Measurements from ENCODE around the gene CACNA1I.

Gene CACNA1I

DNA sequence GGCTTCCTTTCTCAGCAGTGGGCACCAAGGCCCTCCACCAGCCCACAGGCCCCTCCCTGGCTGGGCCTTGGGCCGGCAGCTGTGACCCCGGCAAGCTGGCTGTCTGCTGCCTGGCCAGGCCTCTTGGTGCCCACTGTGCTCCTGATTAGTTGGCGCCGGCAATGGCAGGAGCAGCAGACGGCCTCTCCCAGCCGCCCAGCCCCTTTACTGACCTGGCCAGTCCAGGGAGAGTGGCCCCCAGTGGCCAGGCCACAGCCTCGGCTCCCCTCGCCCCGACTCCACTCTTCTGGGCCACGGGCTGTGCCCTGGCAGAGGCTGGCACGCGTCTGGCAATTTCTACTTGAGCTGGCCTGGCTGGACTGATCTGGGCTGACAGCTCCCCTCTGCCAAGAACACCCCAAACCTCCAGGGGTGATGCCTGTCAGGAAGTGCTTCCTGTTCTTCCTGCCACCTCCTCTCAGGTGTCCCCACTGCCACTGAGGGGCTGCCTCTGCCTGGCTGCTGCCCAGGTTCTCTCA, 58.1 kb downstream of the CACNA1I start:
- H3K36me3 Mint-ChIP-seq (ENCODE audit: low read depth): no peaks in the 10 kb centered on the region
- H3K4me1 Mint-ChIP-seq (ENCODE audit: low read depth): peaks cover 8% of the 10 kb centered on the region
- H3K27me3 Mint-ChIP-seq (ENCODE audit: low read depth): peaks cover 4% of the 10 kb centered on the region
- H3K27ac Mint-ChIP-seq: no peak overlapping the region
- no peaks in the 10 kb centered on the region for H3K9me3 Mint-ChIP-seq
- no peak overlapping the region for H3K4me3 Mint-ChIP-seq

- Mint-ChIP-seq H3K4me1 (ENCODE audit: low read depth) (peaks cover 12% of the 10 kb centered on the region), H3K9me3 (no peaks in the 10 kb centered on the region), H3K4me3 (no peak overlapping the region), H3K36me3 (ENCODE audit: low read depth) (no peaks in the 10 kb centered on the region), H3K27ac (no peak overlapping the region), H3K27me3 (ENCODE audit: low read depth) (peaks cover 4% of the 10 kb centered on the region)
Observed at GRCh38 chr22:39629851-39630250, 59.3 kb downstream of the CACNA1I start.

GRCh38 chr22:39630721-39631120, 60.2 kb downstream of the CACNA1I start:
- Mint-ChIP-seq H3K27me3 (ENCODE audit: low read depth) (peaks cover 4% of the 10 kb centered on the region), H3K4me1 (ENCODE audit: low read depth) (peaks cover 12% of the 10 kb centered on the region), H3K27ac (no peak overlapping the region), H3K9me3 (no peaks in the 10 kb centered on the region), H3K4me3 (no peak overlapping the region), H3K36me3 (ENCODE audit: low read depth) (no peaks in the 10 kb centered on the region)

- Mint-ChIP-seq H3K36me3 (ENCODE audit: low read depth) (no peaks in the 10 kb centered on the region), H3K27me3 (ENCODE audit: low read depth) (no peaks in the 10 kb centered on the region), H3K4me1 (ENCODE audit: low read depth) (peaks cover 12% of the 10 kb centered on the region), H3K4me3 (no peak overlapping the region), H3K9me3 (no peaks in the 10 kb centered on the region), H3K27ac (no peak overlapping the region)
Observed at GRCh38 chr22:39631381-39632286, 61.1 kb downstream of the CACNA1I start.

- Mint-ChIP-seq H3K9me3 (no peaks in the 10 kb centered on the region), H3K27me3 (ENCODE audit: low read depth) (peaks cover 6% of the 10 kb centered on the region), H3K4me3 (no peak overlapping the region), H3K4me1 (ENCODE audit: low read depth) (peaks cover 12% of the 10 kb centered on the region), H3K27ac (no peak overlapping the region), H3K36me3 (ENCODE audit: low read depth) (no peaks in the 10 kb centered on the region)
Observed at GRCh38 chr22:39634530-39635405, 64.2 kb downstream of the CACNA1I start.

DNA sequence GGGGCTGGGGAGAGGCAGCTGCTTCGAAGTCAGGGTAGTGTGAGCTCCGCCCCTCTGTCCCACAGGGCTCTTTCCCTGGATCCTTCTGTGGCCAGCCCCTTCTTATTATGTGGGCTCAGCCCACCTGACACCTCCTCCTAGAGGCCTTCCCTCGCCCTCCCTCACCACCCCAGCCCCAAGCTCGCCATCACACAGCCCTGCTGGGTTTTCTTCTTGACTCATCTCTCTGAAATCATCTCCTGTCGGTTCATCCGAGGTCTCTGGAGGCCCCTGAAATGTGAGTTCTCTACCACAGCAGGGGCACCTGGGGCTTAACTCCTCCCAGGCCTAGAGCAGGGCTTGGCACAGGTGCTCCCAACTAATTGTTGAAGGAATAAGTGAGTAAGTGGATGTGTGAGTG, 65.2 kb downstream of the CACNA1I start:
- Mint-ChIP-seq H3K9me3 (no peaks in the 10 kb centered on the region), H3K36me3 (ENCODE audit: low read depth) (no peaks in the 10 kb centered on the region), H3K4me3 (no peak overlapping the region), H3K27me3 (ENCODE audit: low read depth) (peaks cover 12% of the 10 kb centered on the region), H3K27ac (no peak overlapping the region), H3K4me1 (ENCODE audit: low read depth) (peaks cover 8% of the 10 kb centered on the region)

DNA sequence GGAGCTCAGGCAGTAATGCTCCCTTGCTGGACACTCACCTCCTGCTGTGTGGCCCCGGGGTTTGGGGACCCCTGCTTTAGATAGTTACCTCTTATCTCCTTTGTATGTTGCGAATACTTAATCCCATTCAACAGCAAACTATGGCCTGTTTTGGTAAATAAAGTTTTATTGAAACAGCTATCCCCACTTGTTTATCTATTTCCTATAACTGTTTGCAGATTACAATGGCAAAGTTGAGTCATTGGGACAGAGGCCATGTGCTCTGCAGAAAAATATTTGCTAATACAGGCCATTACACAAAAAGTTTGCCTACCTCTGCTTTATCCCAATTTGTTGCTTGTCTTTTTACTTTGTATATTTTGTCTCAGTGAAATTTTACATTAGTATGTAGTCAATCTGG, 68.4 kb downstream of the CACNA1I start:
- Mint-ChIP-seq H3K9me3 (no peaks in the 10 kb centered on the region), H3K36me3 (ENCODE audit: low read depth) (no peaks in the 10 kb centered on the region), H3K4me1 (ENCODE audit: low read depth) (peaks cover 4% of the 10 kb centered on the region), H3K27me3 (ENCODE audit: low read depth) (peaks cover 19% of the 10 kb centered on the region), H3K27ac (no peak overlapping the region), H3K4me3 (no peak overlapping the region)

DNA sequence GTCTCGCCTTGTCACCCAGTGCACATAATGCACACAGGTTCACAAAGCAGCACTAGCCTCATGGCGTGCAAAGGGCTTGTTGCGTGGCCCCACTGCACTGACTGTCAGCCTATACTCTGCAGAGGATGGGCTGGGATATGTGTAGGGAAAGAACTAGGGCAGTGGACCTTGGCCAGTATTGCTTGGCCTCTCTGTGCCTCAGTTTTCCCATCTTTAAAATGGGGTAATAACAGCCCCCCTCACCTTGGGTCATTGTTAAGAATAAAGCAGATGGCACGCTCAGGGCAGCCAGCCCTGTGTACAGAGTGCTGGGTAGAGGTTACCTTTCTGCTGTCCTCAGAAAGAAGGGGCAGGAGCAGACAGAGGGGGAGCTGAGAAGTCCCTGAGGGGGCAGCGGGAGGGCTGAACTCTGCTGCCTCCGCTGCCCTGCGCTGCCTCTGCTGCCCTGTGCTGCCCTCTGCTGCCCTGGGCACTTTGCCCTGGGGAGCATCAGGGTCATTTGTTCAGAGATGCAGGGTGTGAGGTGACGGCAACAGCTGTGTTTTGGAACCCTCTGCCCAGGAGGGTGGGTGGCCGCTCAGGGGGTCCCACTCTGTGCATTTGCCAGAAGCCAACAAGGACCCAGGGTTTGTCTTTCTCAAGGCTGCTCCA, 71.2 kb downstream of the CACNA1I start:
- no peaks in the 10 kb centered on the region for H3K4me1 Mint-ChIP-seq (ENCODE audit: low read depth)
- H3K27me3 Mint-ChIP-seq (ENCODE audit: low read depth): peaks cover 19% of the 10 kb centered on the region
- H3K9me3 Mint-ChIP-seq: no peaks in the 10 kb centered on the region
- no peak overlapping the region for H3K27ac Mint-ChIP-seq
- H3K36me3 Mint-ChIP-seq (ENCODE audit: low read depth): no peaks in the 10 kb centered on the region
- no peak overlapping the region for H3K4me3 Mint-ChIP-seq

DNA sequence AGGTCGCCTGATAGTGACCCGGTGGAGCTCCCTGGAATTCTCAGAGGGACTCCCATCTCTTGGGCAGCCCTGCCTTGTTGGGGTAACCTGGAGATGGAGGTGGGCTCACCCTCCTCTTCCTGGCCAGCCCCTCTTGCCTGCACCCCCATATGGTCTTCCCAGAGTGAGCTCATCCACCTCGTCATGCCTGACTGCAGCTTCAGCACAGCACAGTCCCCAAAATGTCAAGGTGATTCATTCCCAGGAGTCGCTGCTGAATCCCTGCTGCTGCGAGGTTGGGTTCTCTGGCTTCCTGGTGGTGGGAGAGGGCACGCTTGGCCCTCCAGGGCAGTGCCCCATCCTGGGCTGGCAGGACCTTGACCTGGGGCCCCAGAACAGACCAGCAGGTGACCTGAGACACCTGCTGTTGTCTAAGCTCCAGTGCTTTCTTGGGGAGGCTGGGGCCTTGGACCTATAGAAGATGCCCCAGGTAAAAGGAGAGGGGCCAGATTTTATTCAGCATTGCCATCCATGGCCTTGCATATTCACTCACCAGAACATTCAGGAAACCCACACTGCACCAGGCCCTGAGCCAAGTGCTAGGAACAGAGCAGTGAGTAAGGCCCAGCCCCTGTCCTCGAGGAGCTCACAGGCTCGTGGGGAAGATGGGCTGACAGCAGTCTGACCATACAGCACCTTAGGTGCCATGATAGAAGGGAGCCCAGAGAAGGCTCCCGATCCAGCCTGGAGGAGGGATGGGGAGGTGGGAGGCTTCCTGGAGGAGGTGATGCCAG, 72.9 kb downstream of the CACNA1I start:
- H3K36me3 Mint-ChIP-seq (ENCODE audit: low read depth): no peaks in the 10 kb centered on the region
- no peaks in the 10 kb centered on the region for H3K9me3 Mint-ChIP-seq
- H3K4me1 Mint-ChIP-seq (ENCODE audit: low read depth): no peaks in the 10 kb centered on the region
- H3K4me3 Mint-ChIP-seq: no peak overlapping the region
- peaks cover 19% of the 10 kb centered on the region for H3K27me3 Mint-ChIP-seq (ENCODE audit: low read depth)
- no peak overlapping the region for H3K27ac Mint-ChIP-seq

- Mint-ChIP-seq H3K4me1 (ENCODE audit: low read depth) (no peaks in the 10 kb centered on the region), H3K9me3 (no peaks in the 10 kb centered on the region), H3K27ac (no peak overlapping the region), H3K4me3 (no peak overlapping the region), H3K36me3 (ENCODE audit: low read depth) (no peaks in the 10 kb centered on the region), H3K27me3 (ENCODE audit: low read depth) (peaks cover 7% of the 10 kb centered on the region)
Observed at GRCh38 chr22:39645532-39645931, 75.0 kb downstream of the CACNA1I start.

DNA sequence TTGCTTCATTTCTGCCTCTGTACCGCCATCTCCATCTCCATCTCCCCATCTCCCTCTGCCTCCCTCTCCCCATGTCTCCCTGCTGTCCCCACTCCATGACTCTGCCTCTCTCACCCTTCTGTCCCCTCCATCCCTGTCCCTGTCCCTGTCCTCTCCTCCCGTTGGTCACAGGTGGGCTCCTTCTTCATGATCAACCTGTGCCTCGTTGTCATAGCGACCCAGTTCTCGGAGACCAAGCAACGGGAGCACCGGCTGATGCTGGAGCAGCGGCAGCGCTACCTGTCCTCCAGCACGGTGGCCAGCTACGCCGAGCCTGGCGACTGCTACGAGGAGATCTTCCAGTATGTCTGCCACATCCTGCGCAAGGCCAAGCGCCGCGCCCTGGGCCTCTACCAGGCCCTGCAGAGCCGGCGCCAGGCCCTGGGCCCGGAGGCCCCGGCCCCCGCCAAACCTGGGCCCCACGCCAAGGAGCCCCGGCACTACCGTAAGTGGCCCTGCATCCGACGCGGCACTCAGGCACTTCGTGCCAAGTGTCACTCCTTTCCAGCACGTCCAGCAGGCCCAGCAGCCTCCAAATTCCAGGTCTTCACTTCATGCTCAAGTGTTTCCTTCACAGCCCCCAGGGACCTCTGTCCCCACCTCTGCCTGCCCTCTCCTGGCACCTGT, 76.0 kb downstream of the CACNA1I start:
- peak overlapping the region; percentile 24 for H3K27ac Mint-ChIP-seq
- H3K4me1 Mint-ChIP-seq (ENCODE audit: low read depth): no peaks in the 10 kb centered on the region
- H3K27me3 Mint-ChIP-seq (ENCODE audit: low read depth): peaks cover 3% of the 10 kb centered on the region

GRCh38 chr22:39647836-39648629, 77.5 kb downstream of the CACNA1I start:
- Mint-ChIP-seq H3K27me3 (ENCODE audit: low read depth) (no peaks in the 10 kb centered on the region), H3K4me3 (no peak overlapping the region), H3K27ac (no peak overlapping the region), H3K36me3 (ENCODE audit: low read depth) (no peaks in the 10 kb centered on the region), H3K4me1 (ENCODE audit: low read depth) (no peaks in the 10 kb centered on the region), H3K9me3 (no peaks in the 10 kb centered on the region)

More for the DNA sequence above, 76.0 kb downstream of the CACNA1I start:
- no peak overlapping the region for H3K4me3 Mint-ChIP-seq
- H3K9me3 Mint-ChIP-seq: no peaks in the 10 kb centered on the region
- H3K36me3 Mint-ChIP-seq (ENCODE audit: low read depth): no peaks in the 10 kb centered on the region

GRCh38 chr22:39648630-39648950, 78.0 kb downstream of the CACNA1I start:
- Mint-ChIP-seq H3K36me3 (ENCODE audit: low read depth) (no peaks in the 10 kb centered on the region), H3K4me1 (ENCODE audit: low read depth) (no peaks in the 10 kb centered on the region), H3K27ac (no peak overlapping the region), H3K9me3 (no peaks in the 10 kb centered on the region), H3K27me3 (ENCODE audit: low read depth) (no peaks in the 10 kb centered on the region), H3K4me3 (no peak overlapping the region)
